Stromal cell of bone marrow (primary cell): ENCODE data around the gene NOP10.

Experiments
- DNase-seq: peaks from one replicate; pipeline ENCODE4 v3.0.0-alpha.2; 2012; ENCODE audit warnings: low read depth

Gene NOP10

GRCh38 chr15:34331809-34332208, 11.1 kb downstream of the NOP10 start:
- DNase-seq: no peak

DNA sequence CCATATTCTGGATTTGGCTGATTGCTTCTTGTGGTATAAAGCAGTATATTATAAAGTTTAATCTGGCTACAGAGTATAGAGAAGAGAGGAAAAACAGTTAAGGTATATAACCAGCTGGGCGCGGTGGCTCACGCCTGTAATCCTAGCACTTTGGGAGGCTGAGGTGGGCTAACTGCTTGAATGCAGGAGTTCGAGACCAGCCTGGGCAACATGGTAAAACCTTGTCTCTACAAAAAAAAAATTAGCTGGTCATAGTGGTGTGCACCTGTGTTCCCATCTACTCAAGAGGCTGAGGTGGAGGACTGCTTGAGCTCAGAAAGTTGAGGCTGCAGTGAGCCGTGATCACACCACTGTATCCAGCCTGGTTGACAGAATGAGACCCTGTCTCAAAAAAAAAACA, 12.7 kb downstream of the NOP10 start:
- no peak for DNase-seq

DNA sequence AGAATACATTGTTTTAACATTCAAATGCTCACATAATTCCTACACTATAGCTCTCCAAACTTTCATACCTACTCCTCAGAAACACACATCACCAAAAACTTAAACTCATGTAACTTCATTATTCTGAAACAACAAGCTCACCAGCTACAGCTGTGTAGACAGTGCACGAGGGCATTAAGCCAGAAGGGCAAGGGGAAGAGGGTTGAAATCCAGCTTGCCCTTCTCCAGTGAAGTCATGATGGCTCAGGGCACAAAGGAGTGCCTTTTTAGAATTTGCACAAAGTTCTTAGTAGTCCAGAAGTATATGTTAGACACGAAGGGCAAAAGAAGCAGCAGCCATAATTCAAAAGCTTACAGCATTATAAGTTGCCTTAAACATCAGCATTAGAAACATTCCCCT, 13.9 kb downstream of the NOP10 start:
- DNase-seq: no peak

DNA sequence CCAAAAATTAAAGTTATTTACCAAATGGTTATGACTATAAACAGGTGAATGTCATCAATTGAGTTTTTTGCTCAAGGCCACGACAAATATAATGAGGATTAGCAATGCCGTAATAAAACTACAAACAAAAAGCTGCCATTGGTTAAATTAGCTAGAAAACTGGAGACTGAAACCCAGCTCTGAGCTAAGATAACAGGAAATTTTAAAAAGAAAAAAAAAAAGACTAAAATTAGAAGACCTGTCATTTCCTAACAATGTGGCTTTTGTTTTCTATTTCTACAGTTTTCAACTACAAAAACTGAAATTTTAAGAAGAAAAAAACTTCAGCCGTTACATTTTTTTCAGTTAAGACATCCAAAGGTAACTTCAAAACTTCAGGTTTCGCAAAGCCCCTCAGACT, 15.0 kb downstream of the NOP10 start:
- no peak for DNase-seq

DNA sequence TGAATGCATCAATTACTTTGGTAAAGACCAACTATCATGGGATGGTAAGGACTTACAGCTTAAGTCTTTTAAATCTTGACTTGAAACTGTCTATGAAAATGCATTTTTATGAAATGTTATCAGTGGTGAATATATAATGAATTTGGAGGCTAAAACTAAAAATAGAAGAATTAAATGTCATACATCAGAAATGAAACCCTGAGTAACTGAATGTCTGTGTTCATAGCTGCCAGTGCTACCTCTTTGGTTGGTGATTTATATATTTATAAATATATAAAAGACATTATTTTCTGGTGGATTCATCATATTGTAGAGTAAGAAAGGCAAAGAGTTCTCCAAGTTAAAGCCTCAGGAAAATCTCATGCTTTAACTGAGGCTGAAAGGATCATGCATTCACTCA, 17.6 kb downstream of the NOP10 start:
- DNase-seq: no peak

GRCh38 chr15:34324933-34325332, 18.0 kb downstream of the NOP10 start:
- DNase-seq: no peak

DNA sequence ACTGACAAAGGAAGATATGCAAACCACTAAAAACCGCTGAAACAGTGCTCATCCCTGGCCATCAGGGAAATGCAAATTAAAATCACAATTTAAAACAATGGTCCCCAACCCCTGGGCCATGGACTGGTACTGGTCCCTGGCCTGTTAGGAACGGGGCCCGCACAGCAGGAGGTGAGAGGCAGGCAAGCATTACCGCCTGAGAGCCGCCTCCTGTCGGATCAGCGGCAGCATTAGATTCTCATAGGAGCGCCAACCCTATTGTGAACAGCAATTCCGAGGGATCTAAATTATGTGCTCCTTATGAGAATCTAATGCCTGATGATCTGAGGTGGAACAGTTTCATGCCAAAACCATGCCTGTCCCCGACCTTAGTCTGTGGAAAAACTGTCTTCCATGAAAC, 19.7 kb downstream of the NOP10 start:
- no peak for DNase-seq

GRCh38 chr15:34318277-34319079, 24.5 kb downstream of the NOP10 start:
- peak; percentile 54 for DNase-seq

DNA sequence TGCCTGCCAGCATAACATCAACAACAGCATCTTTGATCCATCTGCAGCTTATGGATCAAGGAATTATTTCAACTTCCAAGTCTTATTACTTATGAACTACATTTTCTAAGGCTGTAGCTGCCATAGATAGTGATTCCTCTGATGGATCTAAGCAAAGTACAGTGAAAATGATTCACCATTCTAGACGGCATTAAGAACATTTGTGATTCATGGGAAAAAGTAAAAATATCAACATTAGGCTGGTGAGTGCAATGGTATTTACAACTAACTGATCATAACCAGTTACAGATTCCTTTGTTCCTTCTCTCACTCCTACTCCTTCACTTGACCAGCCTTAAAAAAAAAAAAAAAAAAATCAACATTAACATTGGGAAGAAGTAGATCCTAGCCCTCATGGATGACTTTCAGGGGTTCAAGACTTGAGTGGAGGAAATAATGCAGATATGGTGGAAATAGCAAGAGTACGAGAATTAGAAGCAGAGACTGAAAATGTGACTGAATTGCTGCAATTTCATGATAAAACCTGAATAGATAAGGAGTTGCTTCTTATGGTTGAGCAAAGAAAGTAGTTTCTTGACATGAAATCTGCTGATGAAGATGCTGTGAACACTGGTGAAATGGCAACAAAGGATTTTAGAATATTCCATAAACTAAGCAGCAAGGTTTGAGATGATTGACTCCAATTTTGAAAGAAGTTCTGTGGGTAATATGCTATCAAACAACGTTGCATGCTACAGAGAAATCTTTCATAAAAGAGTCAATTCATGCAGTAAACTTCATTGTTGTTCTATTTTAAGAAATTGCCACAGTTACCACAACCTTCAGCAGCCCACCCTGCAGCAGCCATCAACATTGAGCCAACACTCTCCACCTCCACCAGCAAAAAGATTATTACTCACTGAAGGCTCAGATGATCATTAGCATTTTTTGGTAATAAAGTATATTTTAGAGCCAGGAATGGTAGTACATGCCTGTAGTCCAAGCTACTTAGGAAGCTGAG, 28.1 kb downstream of the NOP10 start:
- DNase-seq: no peak

GRCh38 chr15:34311563-34311962, 31.4 kb downstream of the NOP10 start:
- DNase-seq: no peak

- DNase-seq: peak; percentile 43
These were observed 38.3 kb downstream of the NOP10 start for GRCh38 chr15:34304613-34305012.

- DNase-seq: no peak
These were observed 41.9 kb downstream of the NOP10 start for GRCh38 chr15:34301058-34301457.

DNA sequence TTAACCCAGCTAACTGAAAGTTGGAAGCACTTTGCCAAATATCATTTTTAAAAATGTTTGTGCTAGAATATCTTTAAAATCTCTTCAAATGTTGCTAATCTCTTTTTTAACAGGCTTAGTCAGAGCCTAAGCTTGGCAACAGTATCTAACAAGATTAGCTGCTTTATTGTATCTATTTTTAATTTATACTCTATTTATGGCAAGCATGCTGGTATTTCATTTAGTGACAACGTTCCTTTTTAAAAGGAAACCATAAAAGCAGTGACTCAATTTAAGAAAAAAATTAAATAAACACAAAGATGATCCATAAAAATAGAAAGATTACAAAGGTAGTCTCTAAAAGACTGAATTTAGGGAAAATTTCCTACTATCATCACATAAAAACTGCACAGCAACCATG, 45.9 kb downstream of the NOP10 start:
- DNase-seq: no peak

DNA sequence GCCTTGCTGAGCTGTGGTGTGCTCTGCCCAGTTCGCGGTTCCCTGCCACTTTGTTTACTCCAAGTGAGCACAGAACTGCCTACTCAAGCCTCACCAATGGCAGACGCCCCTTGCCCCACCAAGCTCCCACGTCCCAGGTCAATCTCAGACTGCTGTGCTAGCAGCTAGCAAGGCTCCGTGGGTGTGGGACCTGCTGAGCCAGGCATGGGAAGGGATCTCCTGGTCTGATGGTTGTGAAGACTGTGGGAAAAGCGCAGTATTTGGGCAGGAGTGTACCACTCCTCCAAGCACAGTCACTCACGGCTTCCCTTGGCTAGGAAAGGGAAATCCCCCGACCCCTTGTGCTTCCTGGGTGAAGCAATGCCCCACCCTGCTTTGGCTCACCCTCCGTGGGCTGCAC, 50.3 kb downstream of the NOP10 start:
- DNase-seq: no peak
